K562 (cell line): Measurements from ENCODE around the gene MACROD2. TPM values are rescaled to one million over a fixed set of nuclear protein-coding genes. Genes with fewer than 3 reads are reported as not detected.

Source experiments
- ATAC-seq: fragments of 200-7000 bp; cut with Tn5 transposase; 3 replicates; pipeline ENCODE4 v1.9.1; 2020; ENCODE audit warnings: moderate library complexity
- BruUV-seq: library from RNA; stranded (reverse); fragments of 400-500 nt; replicated peaks from 2 replicates; lab custom pipeline; 2021; lab: Mats Ljungman, UMichigan
- CTCF ChIA-PET: fragments of 300-600 bp; formaldehyde crosslinking; extraction: SDS; loops from one replicate; lab custom pipeline; 2021; ENCODE audit warnings: low intra/inter-chr PET ratio; lab: Yijun Ruan, JAX
- POLR2A ChIA-PET: fragments of 300-600, 350-650 bp; sonication (Branson Sonifier 250); formaldehyde crosslinking; extraction: SDS; loops from one replicate; lab custom pipeline; 2021; ENCODE audit warnings: antibody characterized with exemption, inconsistent platforms; lab: Yijun Ruan, JAX
- DNase-seq, 4 experiments: peaks; one replicate each; pipeline versions ENCODE4 v3.0.0 to v3.0.0-alpha.2; 2011 to 2018; ENCODE audit warnings: low spot score in 3 of 4, mixed read lengths in 3 of 4; ENCODE audit errors: extremely low read depth in 1 of 4
- FAIRE-seq: peaks from 2 replicates; lab custom pipeline; 2011; peaks lifted over from hg19 to GRCh38; lab: Jason Lieb, UNC
- H2AFZ ChIP-seq: 2 replicates; pipeline ENCODE4 v1.6.0; 2011; ENCODE audit warnings: low read depth, low read length, control low read depth, inconsistent platforms
- H3K27ac ChIP-seq: fragments of 200-600 bp; 3 replicates; pipeline ENCODE4 v1.8.0; 2011; ENCODE audit warnings: low read depth, mild to moderate bottlenecking, control low read depth, inconsistent platforms, low read length, moderate library complexity, mixed read lengths; ENCODE audit errors: extremely low read depth
- H3K27me3 ChIP-seq, 2 experiments: fragments of 300-600 bp in 1 of 2; 2 replicates in 1 of 2; 3 replicates in 1 of 2; pipeline versions ENCODE4 v1.6.0 to v1.8.0; 2011; ENCODE audit warnings: inconsistent platforms in 2 of 2, low read length in 2 of 2, mild to moderate bottlenecking in 1 of 2, mixed read lengths in 1 of 2, moderate library complexity in 1 of 2; ENCODE audit not compliant: control insufficient read depth in 2 of 2, insufficient read depth in 2 of 2
- H3K36me3 ChIP-seq: fragments of 300-600 bp; 3 replicates; pipeline ENCODE4 v1.8.0; 2011; ENCODE audit warnings: mild to moderate bottlenecking, low read length, inconsistent platforms; ENCODE audit not compliant: control insufficient read depth, insufficient read depth
- H3K4me1 ChIP-seq, 2 experiments: fragments of 200-600 bp in 1 of 2; replicated peaks in 1 of 2; 2 replicates in 1 of 2; 3 replicates in 1 of 2; pipeline versions ENCODE4 v1.5.1 to v1.8.0; 2011; ENCODE audit warnings: inconsistent platforms in 2 of 2, low read length in 2 of 2, mild to moderate bottlenecking in 1 of 2, mixed read lengths in 1 of 2, moderate library complexity in 1 of 2; ENCODE audit not compliant: control insufficient read depth in 2 of 2, insufficient read depth in 2 of 2
- H3K4me2 ChIP-seq: 2 replicates; pipeline ENCODE4 v1.6.1; 2011; ENCODE audit warnings: low read length, control low read depth, inconsistent platforms, mixed read lengths; ENCODE audit not compliant: insufficient read depth
- H3K4me3 ChIP-seq: fragments of 200-600 bp; sonication (generic), shearing (Covaris generic); 2 replicates; pipeline ENCODE4 v1.5.1; 2016; ENCODE audit warnings: control low read depth, inconsistent platforms
- H3K79me2 ChIP-seq: fragments of 200-600 bp; 3 replicates; pipeline ENCODE4 v1.8.0; 2011; ENCODE audit warnings: low read length, inconsistent platforms; ENCODE audit not compliant: control insufficient read depth, insufficient read depth
- H3K9ac ChIP-seq, 2 experiments: 2 replicates each; pipeline versions ENCODE4 v1.6.0 to v1.6.1; 2011; ENCODE audit warnings: low read depth in 2 of 2, low read length in 2 of 2, control low read depth in 1 of 2, inconsistent platforms in 1 of 2, mild to moderate bottlenecking in 1 of 2, mixed read lengths in 1 of 2; ENCODE audit not compliant: insufficient read depth in 1 of 2
- H3K9me1 ChIP-seq: one replicate; pipeline ENCODE4 v1.6.0; 2011; ENCODE audit warnings: inconsistent platforms, mild to moderate bottlenecking, low read length, moderate library complexity; ENCODE audit not compliant: control insufficient read depth, insufficient read depth
- H3K9me3 ChIP-seq: replicated peaks from 2 replicates; pipeline ENCODE4 v1.5.1; 2011; ENCODE audit warnings: low read depth, low read length, inconsistent platforms; ENCODE audit not compliant: control insufficient read depth, insufficient read depth
- H4K20me1 ChIP-seq: replicated peaks from 2 replicates; pipeline ENCODE4 v1.6.1; 2011; ENCODE audit warnings: low read length, inconsistent platforms, mixed read lengths; ENCODE audit not compliant: control insufficient read depth, insufficient read depth
- ARID1B ChIP-seq: fragments of 450-650 bp; IDR thresholded peaks from 2 replicates; pipeline ENCODE4 v1.6.1; 2016; ENCODE audit warnings: antibody characterized with exemption, mild to moderate bottlenecking, inconsistent platforms
- BHLHE40 ChIP-seq: IDR thresholded peaks from 2 replicates; pipeline ENCODE4 v1.6.1; 2011; ENCODE audit warnings: low read length, improper control_type of control experiment
- CBFA2T3 ChIP-seq: fragments of 450-650 bp; IDR thresholded peaks from 2 replicates; pipeline ENCODE4 v1.6.1; 2017
- KDM5B ChIP-seq: fragments of 200-600 bp; sonication (generic); IDR thresholded peaks from 2 replicates; pipeline ENCODE4 v1.6.1; 2012; ENCODE audit warnings: low read depth, mild to moderate bottlenecking, moderate library complexity, low read length, control low read depth, inconsistent platforms; ENCODE audit not compliant: insufficient replicate concordance
- KLF16 ChIP-seq: IDR thresholded peaks from 2 replicates; pipeline ENCODE4 v1.6.1; 2016; ENCODE audit warnings: antibody characterized with exemption
- PHTF2 ChIP-seq: fragments of 250-450 bp; sonication (Bioruptor Pico); IDR thresholded peaks from 2 replicates; pipeline ENCODE4 v1.5.0; 2021; ENCODE audit warnings: mild to moderate bottlenecking
- POLR2H ChIP-seq: IDR thresholded peaks from 2 replicates; pipeline ENCODE4 v1.6.1; 2016; ENCODE audit warnings: missing genetic modification characterization, low read depth, mild to moderate bottlenecking, control low read depth, missing compliant biosample characterization, moderate library complexity
- RBM14 ChIP-seq: fragments of 200-400 bp; formaldehyde crosslinking; IDR thresholded peaks from 2 replicates; pipeline ENCODE4 v1.6.1; 2018; ENCODE audit warnings: low read depth, mild to moderate bottlenecking, low read length, moderate library complexity, borderline replicate concordance; ENCODE audit not compliant: insufficient read depth
- SRF ChIP-seq, 2 experiments: fragments of 250-450, 450-650 bp in 1 of 2; sonication (Bioruptor Pico) in 1 of 2; sonication (generic) in 1 of 2; formaldehyde crosslinking; IDR thresholded peaks; 2 replicates each; pipeline versions ENCODE4 v1.5.0 to v1.5.1; 2020 to 2022; ENCODE audit warnings: mild to moderate bottlenecking in 1 of 2, missing genetic modification reagents in 1 of 2
- SRSF1 ChIP-seq: fragments of 200-400 bp; formaldehyde crosslinking; IDR thresholded peaks from 2 replicates; pipeline ENCODE4 v1.6.1; 2017; ENCODE audit warnings: mild to moderate bottlenecking, low read depth, low read length, moderate library complexity
- TOE1 ChIP-seq, 2 experiments: fragments of 450-650 bp in 1 of 2; sonication (generic) in 1 of 2; formaldehyde crosslinking in 1 of 2; IDR thresholded peaks; 2 replicates each; pipeline versions ENCODE4 v1.7.1 to v1.8.0; 2016 to 2022; ENCODE audit warnings: borderline replicate concordance in 2 of 2, mild to moderate bottlenecking in 2 of 2, antibody characterized with exemption in 1 of 2, inconsistent platforms in 1 of 2, low read depth in 1 of 2, missing genetic modification reagents in 1 of 2, moderate library complexity in 1 of 2
- ZBTB1 ChIP-seq: sonication (generic); formaldehyde crosslinking; IDR thresholded peaks from 2 replicates; pipeline ENCODE4 v1.8.1; 2023; ENCODE audit warnings: missing genetic modification reagents, low read depth, mild to moderate bottlenecking, borderline replicate concordance
- ZC3H11A ChIP-seq: IDR thresholded peaks from 2 replicates; pipeline ENCODE4 v1.6.1; 2012; ENCODE audit warnings: low read depth, low read length, improper control_type of control experiment
- ZNF311 ChIP-seq: fragments of 250-450 bp; sonication (Bioruptor Pico); IDR thresholded peaks from 2 replicates; pipeline ENCODE4 v1.4.0; 2020; ENCODE audit warnings: mild to moderate bottlenecking, moderate library complexity
- ZNF518B ChIP-seq: fragments of 250-450 bp; sonication (Bioruptor Pico); IDR thresholded peaks from 2 replicates; pipeline ENCODE4 v1.5.0; 2021; ENCODE audit warnings: mild to moderate bottlenecking, moderate library complexity
- ZNF655 ChIP-seq: fragments of 250-450 bp; sonication (Bioruptor Pico); IDR thresholded peaks from 2 replicates; pipeline ENCODE4 v1.5.0; 2021
- WGBS: fragments of 100-300 bp; shearing (Covaris generic); methylation state at CpG from one replicate; pipeline ENCODE4 v1.1.6; 2016; ENCODE audit warnings: low coverage, mixed read lengths; ENCODE audit not compliant: insufficient coverage; ENCODE audit errors: missing lambda C conversion rate; 5-methylcytosine and 5-hydroxymethylcytosine counted together
- in situ Hi-C: fragments of 300-500 bp; cut with MboI; formaldehyde crosslinking; loops from 4 replicates; pipeline ENCODE4 v1.15.0; 2018; ENCODE audit warnings: inconsistent platforms, mixed read lengths
- intact Hi-C: fragments of 100-400 bp; cut with micrococcal nuclease; formaldehyde crosslinking; loops from 2 replicates; pipeline ENCODE4 v1.14.2; 2022
- polyA plus RNA-seq, 8 experiments: library from polyadenylated mRNA; depleted of rRNA in 4 of 8; stranded (reverse) in 5 of 8; unstranded in 3 of 8; fragments of >200 nt; fragmentation: Nextera tagmentation in 2 of 8; fragmentation: Illumina TruSeq in 1 of 8; extraction: Ambion mirVana in 2 of 8; extraction: Trizol in 1 of 8; gene quantifications; 2 replicates each; pipeline versions ENCODE4 v1.2.1 to v1.2.3, GENCODE V29; 2011 to 2014; ENCODE audit warnings: inconsistent platforms in 1 of 8, missing spikeins in 1 of 8
- total RNA-seq, 7 experiments: library from RNA; depleted of rRNA in 6 of 7; stranded (reverse); fragments of >200 nt in 6 of 7; fragmentation: Illumina TruSeq in 2 of 7; extraction: Trizol in 2 of 7; gene quantifications; 2 replicates each; pipeline versions ENCODE4 v1.2.1 to v1.2.3, GENCODE V29; 2011 to 2021; ENCODE audit warnings: low replicate concordance in 1 of 7
- TF ChIP-seq, protein P1 (sequence below): fragments of 450-650 bp; formaldehyde crosslinking; IDR thresholded peaks from 2 replicates; pipeline ENCODE4 v1.4.0; 2020; ENCODE audit warnings: mild to moderate bottlenecking, mixed read lengths

MACROD2 gene
- total and polyA plus RNA-seq, 9 of the 15 experiments (the other 6 are each of a cell fraction or from before 2014, with no cell fraction given) = not detected

DNA sequence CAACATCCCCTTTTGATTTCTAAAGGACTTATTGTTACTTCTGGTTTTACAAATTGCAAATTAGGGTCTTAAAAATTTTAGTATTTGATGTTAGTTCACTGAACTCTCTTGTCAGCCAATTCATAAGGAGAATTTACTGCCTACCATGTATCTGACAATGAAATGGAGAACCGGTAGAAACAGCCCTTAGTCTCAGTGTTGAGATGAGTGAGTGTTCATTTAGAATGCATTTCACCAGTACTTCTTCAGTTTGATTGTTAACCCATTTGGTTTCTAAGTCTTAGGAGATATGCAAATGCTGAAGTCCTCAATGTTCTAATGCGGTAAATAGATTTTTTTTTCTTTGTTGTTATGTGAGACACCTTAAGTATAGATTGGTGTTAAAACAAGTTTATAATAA is 958.4 kb downstream of the MACROD2 start:
- ChIA-PET POLR2A (no interaction called here), CTCF (no interaction called here)
- Histone ChIP-seq H3K9me1 (no peaks in the 10 kb centered on the region), H3K4me3 (no peak overlapping the region), H3K79me2 (no peaks in the 10 kb centered on the region), H3K4me2 (no peak overlapping the region), H3K9ac (no peak overlapping the region), H3K36me3 (no peaks in the 10 kb centered on the region), H3K27me3 (no peaks in the 10 kb centered on the region), H3K9me3 (no peaks in the 10 kb centered on the region), H2AFZ (no peak overlapping the region), H3K4me1 (no peaks in the 10 kb centered on the region), H4K20me1 (no peaks in the 10 kb centered on the region), H3K27ac (no peak overlapping the region)
- no peak for ATAC-seq
- intact Hi-C loops = no loop called here
- FAIRE-seq = no peak
- WGBS = 0% methylated on average over 2 of the region's 2 CpGs
- BruUV-seq = no TSS peak
- in situ Hi-C loops = no loop called here
- DNase-seq = no peak
- TF ChIP-seq ARID1B = no peak
- TF ChIP-seq ZBTB1 (CRISPR knock-in tag) = no peak
- no peak for TF ChIP-seq BHLHE40
- TF ChIP-seq SRF (CRISPR knock-in tag; IDR thresholded peaks at IDR 0.05) = no peak
- no peak for TF ChIP-seq KDM5B
- TF ChIP-seq KLF16 = no peak
- TF ChIP-seq, protein P1, sequence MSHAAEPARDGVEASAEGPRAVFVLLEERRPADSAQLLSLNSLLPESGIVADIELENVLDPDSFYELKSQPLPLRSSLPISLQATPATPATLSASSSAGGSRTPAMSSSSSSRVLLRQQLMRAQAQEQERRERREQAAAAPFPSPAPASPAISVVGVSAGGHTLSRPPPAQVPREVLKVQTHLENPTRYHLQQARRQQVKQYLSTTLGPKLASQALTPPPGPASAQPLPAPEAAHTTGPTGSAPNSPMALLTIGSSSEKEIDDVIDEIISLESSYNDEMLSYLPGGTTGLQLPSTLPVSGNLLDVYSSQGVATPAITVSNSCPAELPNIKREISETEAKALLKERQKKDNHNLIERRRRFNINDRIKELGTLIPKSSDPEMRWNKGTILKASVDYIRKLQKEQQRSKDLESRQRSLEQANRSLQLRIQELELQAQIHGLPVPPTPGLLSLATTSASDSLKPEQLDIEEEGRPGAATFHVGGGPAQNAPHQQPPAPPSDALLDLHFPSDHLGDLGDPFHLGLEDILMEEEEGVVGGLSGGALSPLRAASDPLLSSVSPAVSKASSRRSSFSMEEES (CRISPR knock-in tag) = no peak
- TF ChIP-seq RBM14 = no peak
- no peak for TF ChIP-seq POLR2H (tag)
- TF ChIP-seq ZC3H11A = no peak
- no peak for TF ChIP-seq ZNF518B (CRISPR knock-in tag)
- TF ChIP-seq PHTF2 (CRISPR knock-in tag) = no peak
- no peak for TF ChIP-seq SRSF1
- TF ChIP-seq ZNF311 = no peak
- no peak for TF ChIP-seq CBFA2T3
- TF ChIP-seq ZNF655 (CRISPR knock-in tag) = no peak
- TF ChIP-seq TOE1 (IDR thresholded peaks at IDR 0.05; ENCODE audit: borderline replicate concordance) = no peak
- no peak for TF ChIP-seq TOE1 (CRISPR knock-in tag; IDR thresholded peaks at IDR 0.05; ENCODE audit: borderline replicate concordance, low read depth)
